Measurements from ENCODE around the gene DRAXIN.

DRAXIN gene

DNA sequence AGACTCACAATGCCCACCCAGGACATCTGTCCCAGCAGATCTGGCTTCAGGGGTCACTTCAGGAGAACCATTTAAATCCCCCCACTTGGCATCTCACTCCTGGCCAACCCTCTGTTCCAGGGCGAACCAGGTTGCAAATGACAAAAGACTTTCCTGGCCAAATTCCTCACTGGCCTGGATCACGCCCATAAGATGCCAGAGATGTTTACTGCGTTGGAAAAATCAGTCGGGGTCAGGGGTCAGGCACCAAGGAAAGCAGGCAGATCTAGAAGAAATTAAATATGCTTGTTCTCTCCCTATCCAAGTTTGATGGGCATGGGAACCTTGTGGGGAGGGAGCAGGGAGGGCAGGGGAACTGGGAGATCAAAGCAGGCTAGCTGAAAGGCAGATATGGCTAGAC, 29.8 kb downstream of the DRAXIN start:
- TF ChIP-seq L3MBTL2 (conservative IDR thresholded peaks at IDR 0.05) = no peak
- ChIA-PET POLR2A (interaction anchor here (1.6 kb wide), 1 partner anchor 15 kb away, joined by 3 read pairs; the partner anchor contains the start of gene AGTRAP), CTCF (no interaction called here)
- no peak for DNase-seq (ENCODE audit: extremely low spot score)

DNA sequence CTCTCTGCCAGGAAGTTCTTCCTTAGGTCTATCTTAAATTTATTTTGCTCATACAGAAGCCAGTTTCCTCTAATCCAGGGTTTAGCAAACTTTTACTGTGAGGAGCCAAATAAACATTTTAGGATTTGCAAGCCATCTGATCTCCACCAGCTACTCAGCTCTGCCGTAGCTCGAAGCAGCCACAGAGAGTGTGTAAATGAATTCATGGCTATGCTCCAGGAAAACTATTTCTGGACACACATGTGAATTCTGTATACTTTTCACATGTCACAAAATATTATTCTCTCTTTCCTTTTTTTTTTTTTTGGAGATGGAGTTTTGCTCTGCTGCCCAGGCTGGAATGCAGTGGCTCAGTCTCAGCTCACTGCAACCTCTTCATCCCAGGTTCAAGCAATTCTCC, 31.0 kb downstream of the DRAXIN start:
- no peak for TF ChIP-seq BHLHE40 (IDR thresholded peaks at IDR 0.05; ENCODE audit: borderline replicate concordance)
- TF ChIP-seq FOXM1 (IDR thresholded peaks at IDR 0.05; ENCODE audit: borderline replicate concordance) = no peak
- TF ChIP-seq SUZ12 (IDR thresholded peaks at IDR 0.05) = no peak
- TF ChIP-seq ARNT (IDR thresholded peaks at IDR 0.05) = no peak
- TF ChIP-seq ZNF384 (IDR thresholded peaks at IDR 0.05) = no peak
- TF ChIP-seq FOXA1 (IDR thresholded peaks at IDR 0.05) = no peak
- no peak for TF ChIP-seq SP1 (IDR thresholded peaks at IDR 0.05)
- TF ChIP-seq LEF1 (IDR thresholded peaks at IDR 0.05; ENCODE audit: borderline replicate concordance) = no peak
- TF ChIP-seq CTBP1 (IDR thresholded peaks at IDR 0.05; ENCODE audit: borderline replicate concordance) = no peak
- TF ChIP-seq TARDBP (IDR thresholded peaks at IDR 0.05) = no peak
- no peak for TF ChIP-seq ELF4 (IDR thresholded peaks at IDR 0.05)
- no peak for TF ChIP-seq NFRKB (IDR thresholded peaks at IDR 0.05)
- no peak for TF ChIP-seq HDGF (IDR thresholded peaks at IDR 0.05; ENCODE audit: borderline replicate concordance)
- no peak for TF ChIP-seq FOXK2 (IDR thresholded peaks at IDR 0.05)
- TF ChIP-seq, protein P1, sequence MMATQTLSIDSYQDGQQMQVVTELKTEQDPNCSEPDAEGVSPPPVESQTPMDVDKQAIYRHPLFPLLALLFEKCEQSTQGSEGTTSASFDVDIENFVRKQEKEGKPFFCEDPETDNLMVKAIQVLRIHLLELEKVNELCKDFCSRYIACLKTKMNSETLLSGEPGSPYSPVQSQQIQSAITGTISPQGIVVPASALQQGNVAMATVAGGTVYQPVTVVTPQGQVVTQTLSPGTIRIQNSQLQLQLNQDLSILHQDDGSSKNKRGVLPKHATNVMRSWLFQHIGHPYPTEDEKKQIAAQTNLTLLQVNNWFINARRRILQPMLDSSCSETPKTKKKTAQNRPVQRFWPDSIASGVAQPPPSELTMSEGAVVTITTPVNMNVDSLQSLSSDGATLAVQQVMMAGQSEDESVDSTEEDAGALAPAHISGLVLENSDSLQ (IDR thresholded peaks at IDR 0.05) = no peak
- no peak for TF ChIP-seq L3MBTL2 (conservative IDR thresholded peaks at IDR 0.05)
- ChIA-PET POLR2A (interaction anchor here (1.6 kb wide), 1 partner anchor 14 kb away, joined by 3 read pairs; the partner anchor contains the start of gene AGTRAP), CTCF (interaction anchor here (0.7 to 1.5 kb wide), 2 partner anchors 11 to 72 kb away, joined by 4 to 5 read pairs; no protein-coding TSS in a partner anchor)
- DNase-seq (ENCODE audit: extremely low spot score) = no peak

DNA sequence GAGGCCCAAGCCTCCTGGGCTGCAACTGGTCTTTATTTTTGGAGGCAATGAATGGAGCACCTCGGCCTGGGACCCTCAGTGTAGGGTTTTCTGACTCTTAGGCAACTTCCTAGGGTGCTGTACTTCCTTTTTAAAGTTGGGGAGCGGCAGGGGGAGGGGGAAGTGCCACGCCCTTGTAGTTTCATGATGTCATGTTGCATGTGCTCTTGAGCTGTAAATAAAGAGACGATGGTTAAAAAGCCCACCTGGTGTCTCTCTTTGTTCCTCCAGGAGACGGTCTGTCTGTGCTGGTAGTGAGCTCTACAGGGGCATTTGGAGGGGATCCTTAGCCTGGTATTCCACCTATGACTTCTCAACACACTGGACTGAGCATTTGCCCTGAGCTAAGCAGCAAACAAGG, 34.1 kb downstream of the DRAXIN start:
- ChIA-PET CTCF (no interaction called here), POLR2A (interaction anchor here (1.1 kb wide), 1 partner anchor 10 kb away, joined by 3 read pairs; the partner anchor contains the start of gene AGTRAP)
- no peak for TF ChIP-seq FOXA1 (IDR thresholded peaks at IDR 0.05)
- no peak for TF ChIP-seq BHLHE40 (IDR thresholded peaks at IDR 0.05; ENCODE audit: borderline replicate concordance)
- TF ChIP-seq NFRKB (IDR thresholded peaks at IDR 0.05) = no peak
- no peak for TF ChIP-seq HDGF (IDR thresholded peaks at IDR 0.05; ENCODE audit: borderline replicate concordance)
- TF ChIP-seq, protein P1 (IDR thresholded peaks at IDR 0.05) = no peak
- DNase-seq (ENCODE audit: extremely low spot score) = no peak

DNA sequence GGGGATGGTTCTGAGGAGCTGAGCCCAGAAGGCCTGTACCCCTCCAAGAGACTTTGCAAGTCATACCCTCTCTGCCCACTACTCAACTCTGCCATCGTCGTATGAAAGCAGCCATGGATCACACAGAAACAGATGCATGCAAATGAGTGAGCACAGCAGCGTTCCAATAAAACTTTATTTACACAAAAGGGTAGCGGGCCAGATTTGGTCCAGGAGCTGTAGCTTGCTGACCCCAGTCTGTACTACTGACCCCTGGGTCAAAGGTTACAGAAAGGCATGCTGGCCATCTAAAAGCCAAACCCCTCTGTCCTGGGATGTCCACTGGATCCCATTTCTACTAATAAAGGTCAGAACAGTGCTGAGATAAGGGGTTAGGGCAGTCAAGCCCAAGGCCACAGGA, 35.6 kb downstream of the DRAXIN start:
- TF ChIP-seq FOXA1 (IDR thresholded peaks at IDR 0.05) (no peak), BHLHE40 (IDR thresholded peaks at IDR 0.05; ENCODE audit: borderline replicate concordance) (no peak), CTBP1 (IDR thresholded peaks at IDR 0.05; ENCODE audit: borderline replicate concordance) (no peak), SUZ12 (IDR thresholded peaks at IDR 0.05) (no peak)
- ChIA-PET CTCF (no interaction called here), POLR2A (no interaction called here)
- no peak for DNase-seq (ENCODE audit: extremely low spot score)

DNA sequence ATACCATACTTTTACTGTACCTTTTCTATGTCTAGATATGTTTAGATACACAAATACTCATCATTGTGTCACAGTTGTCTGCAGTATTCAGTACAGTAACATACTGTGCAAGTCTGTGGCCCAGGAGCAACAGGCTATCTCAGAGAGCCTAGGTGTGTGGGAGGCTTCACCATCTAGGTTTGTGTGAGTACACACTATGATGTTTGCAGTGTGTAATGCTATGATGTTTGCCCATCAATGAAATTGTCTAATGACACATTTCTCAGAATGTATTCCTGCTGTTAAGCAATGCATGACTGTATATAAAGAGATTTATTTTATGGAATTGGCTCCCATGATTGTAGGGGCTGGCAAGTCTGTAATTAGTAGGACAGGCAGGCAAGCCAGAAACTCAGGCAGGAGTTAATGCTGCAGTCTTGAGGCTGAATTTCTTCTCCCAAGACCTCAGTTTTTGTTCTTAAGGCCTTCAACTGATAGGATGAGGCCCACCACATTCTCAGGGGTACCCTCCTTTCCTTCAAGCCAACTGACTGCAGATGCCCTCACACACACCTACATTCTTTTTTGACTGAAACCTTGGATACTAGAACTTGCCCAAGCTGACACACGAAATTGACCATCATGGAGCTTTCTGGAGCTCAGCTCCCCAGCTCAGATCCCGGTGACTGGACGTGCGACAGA, 36.8 kb downstream of the DRAXIN start:
- TF ChIP-seq FOXM1 (IDR thresholded peaks at IDR 0.05; ENCODE audit: borderline replicate concordance) (no peak), L3MBTL2 (conservative IDR thresholded peaks at IDR 0.05) (no peak), FOXA1 (IDR thresholded peaks at IDR 0.05) (no peak), SP1 (IDR thresholded peaks at IDR 0.05) (no peak), ELF4 (IDR thresholded peaks at IDR 0.05) (no peak), HDGF (IDR thresholded peaks at IDR 0.05; ENCODE audit: borderline replicate concordance) (no peak), ZNF384 (IDR thresholded peaks at IDR 0.05) (no peak), BHLHE40 (IDR thresholded peaks at IDR 0.05; ENCODE audit: borderline replicate concordance) (no peak), FOXK2 (IDR thresholded peaks at IDR 0.05) (no peak), CTBP1 (IDR thresholded peaks at IDR 0.05; ENCODE audit: borderline replicate concordance) (no peak), NFRKB (IDR thresholded peaks at IDR 0.05) (no peak), LEF1 (IDR thresholded peaks at IDR 0.05; ENCODE audit: borderline replicate concordance) (no peak), ARNT (IDR thresholded peaks at IDR 0.05) (no peak), SUZ12 (IDR thresholded peaks at IDR 0.05) (no peak)
- TF ChIP-seq, protein P1 (IDR thresholded peaks at IDR 0.05) = no peak
- CTCF ChIA-PET = no interaction called here
- no peak for DNase-seq (ENCODE audit: extremely low spot score)
- POLR2A ChIA-PET = no interaction called here

DNA sequence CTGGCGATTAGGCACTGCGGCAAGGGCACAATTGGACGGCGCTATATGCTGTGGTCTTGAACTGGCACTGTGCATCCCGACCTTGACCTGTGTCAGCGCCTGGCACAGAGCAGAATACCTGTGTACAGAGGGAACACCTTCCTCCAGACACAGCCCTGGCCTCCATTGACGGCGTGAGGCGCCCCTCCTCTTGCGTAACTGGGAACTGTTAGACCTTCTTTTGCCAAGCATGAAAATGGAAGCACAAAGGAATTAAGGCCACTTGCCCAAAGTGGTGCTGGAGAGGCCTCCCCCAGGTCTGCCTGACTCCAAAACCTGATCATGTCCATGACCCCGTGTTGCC, 37.6 kb downstream of the DRAXIN start:
- ChIA-PET POLR2A (no interaction called here), CTCF (no interaction called here)
- TF ChIP-seq SUZ12 (IDR thresholded peaks at IDR 0.05) = no peak
- no peak for TF ChIP-seq LEF1 (IDR thresholded peaks at IDR 0.05; ENCODE audit: borderline replicate concordance)
- TF ChIP-seq HDGF (IDR thresholded peaks at IDR 0.05; ENCODE audit: borderline replicate concordance) = no peak
- no peak for TF ChIP-seq FOXK2 (IDR thresholded peaks at IDR 0.05)
- no peak for TF ChIP-seq TARDBP (IDR thresholded peaks at IDR 0.05)
- no peak for TF ChIP-seq BHLHE40 (IDR thresholded peaks at IDR 0.05; ENCODE audit: borderline replicate concordance)
- no peak for TF ChIP-seq FOXA1 (IDR thresholded peaks at IDR 0.05)
- TF ChIP-seq CTBP1 (IDR thresholded peaks at IDR 0.05; ENCODE audit: borderline replicate concordance) = no peak
- TF ChIP-seq SP1 (IDR thresholded peaks at IDR 0.05) = no peak
- TF ChIP-seq, protein P1 (IDR thresholded peaks at IDR 0.05) = no peak
- TF ChIP-seq L3MBTL2 (conservative IDR thresholded peaks at IDR 0.05) = no peak
- TF ChIP-seq ARNT (IDR thresholded peaks at IDR 0.05) = no peak
- no peak for TF ChIP-seq NFRKB (IDR thresholded peaks at IDR 0.05)
- no peak for DNase-seq (ENCODE audit: extremely low spot score)
